ENCODE measurements around the gene SDC3.

DNA sequence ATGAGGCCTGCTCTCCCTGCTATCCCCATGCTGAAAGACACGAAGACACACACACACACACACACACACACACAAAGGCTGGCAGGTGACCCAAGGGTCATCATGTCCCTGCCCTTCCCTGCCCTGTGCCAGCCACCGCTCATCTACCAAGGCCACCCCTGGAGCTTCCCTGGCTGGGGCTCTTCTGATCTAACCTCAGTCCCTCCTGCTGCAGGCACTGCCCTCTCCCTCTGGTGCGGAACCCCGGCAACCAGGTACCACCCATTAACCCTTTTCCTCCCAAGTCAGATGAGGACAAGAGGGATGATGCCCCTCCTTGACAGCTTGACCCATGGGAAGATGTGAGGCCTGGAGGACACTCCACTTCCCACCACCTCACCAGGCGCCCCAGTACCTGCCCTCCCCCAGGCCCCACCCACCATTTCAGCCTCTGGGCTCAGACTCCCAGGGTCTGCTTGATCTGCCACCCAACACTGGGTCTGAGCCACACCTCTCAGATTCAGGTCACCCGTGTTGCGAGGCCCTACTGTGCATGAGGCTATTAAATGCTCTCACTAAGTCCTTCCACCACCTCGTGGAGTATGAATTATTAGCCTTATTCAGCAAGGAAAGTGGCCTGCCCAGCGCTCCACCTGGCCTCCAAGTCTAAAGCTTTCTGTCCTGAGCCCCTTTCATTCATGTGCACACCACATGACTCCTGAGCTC lies 2.5 kb downstream of the SDC3 start:
- TF ChIP-seq, protein P1, sequence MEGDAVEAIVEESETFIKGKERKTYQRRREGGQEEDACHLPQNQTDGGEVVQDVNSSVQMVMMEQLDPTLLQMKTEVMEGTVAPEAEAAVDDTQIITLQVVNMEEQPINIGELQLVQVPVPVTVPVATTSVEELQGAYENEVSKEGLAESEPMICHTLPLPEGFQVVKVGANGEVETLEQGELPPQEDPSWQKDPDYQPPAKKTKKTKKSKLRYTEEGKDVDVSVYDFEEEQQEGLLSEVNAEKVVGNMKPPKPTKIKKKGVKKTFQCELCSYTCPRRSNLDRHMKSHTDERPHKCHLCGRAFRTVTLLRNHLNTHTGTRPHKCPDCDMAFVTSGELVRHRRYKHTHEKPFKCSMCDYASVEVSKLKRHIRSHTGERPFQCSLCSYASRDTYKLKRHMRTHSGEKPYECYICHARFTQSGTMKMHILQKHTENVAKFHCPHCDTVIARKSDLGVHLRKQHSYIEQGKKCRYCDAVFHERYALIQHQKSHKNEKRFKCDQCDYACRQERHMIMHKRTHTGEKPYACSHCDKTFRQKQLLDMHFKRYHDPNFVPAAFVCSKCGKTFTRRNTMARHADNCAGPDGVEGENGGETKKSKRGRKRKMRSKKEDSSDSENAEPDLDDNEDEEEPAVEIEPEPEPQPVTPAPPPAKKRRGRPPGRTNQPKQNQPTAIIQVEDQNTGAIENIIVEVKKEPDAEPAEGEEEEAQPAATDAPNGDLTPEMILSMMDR (conservative IDR thresholded peaks at IDR 0.05 in 1 of 2, IDR thresholded peaks at IDR 0.05 in 1 of 2; ENCODE audit: low read depth in 1 of 2, low read length in 2 of 2): no peak
- no peak for TF ChIP-seq EZH2 (IDR thresholded peaks at IDR 0.05; ENCODE audit: low read length, missing control alignments)

Data from fibroblast of lung (primary cell).